IPS-NIHi11 (cell line): Measurements from ENCODE around the gene TNNI2.

Experiments
- DNase-seq: peaks from one replicate; pipeline ENCODE4 v3.0.0; 2012; ENCODE audit warnings: mixed read lengths, low spot score

The TNNI2 gene

GRCh38 chr11:1888811-1889210 is 50.0 kb downstream of the TNNI2 start:
- DNase-seq = no peak

DNA sequence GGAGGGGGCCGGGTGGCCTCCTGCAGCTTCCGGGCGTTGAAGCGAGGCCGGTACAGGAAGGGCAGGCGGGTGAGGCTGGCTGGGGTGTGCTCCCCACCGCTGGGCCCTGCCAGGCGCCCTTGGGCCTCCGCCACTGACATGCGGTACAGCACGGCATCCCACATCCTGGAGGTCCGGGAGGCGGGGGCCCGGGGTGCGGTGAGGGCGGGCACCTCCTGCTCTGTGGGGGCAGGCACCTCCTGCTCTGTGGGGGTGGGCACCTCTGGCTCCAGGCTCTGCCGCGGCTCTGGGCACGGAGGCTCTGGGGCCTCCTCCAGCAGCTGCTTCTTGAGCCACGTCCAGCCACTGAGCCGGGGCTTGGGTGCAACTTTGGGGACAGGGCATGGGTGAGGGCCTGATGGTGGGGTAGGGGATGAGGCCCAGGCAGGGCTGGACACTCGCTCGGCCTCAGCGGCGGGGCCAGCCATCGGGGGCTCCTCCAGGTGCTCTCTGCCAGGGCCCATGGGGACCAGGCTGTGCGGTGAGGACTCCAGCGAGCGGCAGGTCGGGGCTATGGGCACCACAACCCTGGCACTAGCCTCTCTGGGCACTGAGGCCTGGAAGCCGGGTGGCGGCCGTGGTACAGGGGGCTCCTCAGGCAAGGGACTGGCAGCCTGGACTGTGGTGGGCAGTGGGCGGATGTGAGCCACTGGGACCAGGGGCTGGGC is 50.6 kb downstream of the TNNI2 start:
- peak; percentile 24 for DNase-seq

- peak; percentile 21 for DNase-seq
These were observed 51.4 kb downstream of the TNNI2 start for GRCh38 chr11:1889941-1890855.
